Measurements from ENCODE around the gene SPOCK3. TPM values are rescaled to one million over a fixed set of nuclear protein-coding genes. Genes with fewer than 3 reads are reported as not detected.
"Not testable (repeated sequence)": the region's sequence is repeated elsewhere in the genome, so short reads cannot be mapped to it uniquely, and the experiment has no call there.

The SPOCK3 gene
- total RNA-seq, 1 experiment from 2014 or later = not detected

- in situ Hi-C loops (cut with HindIII; ENCODE audit: low pct_unique_long_range_greater_than_20kb, low sequenced_read_pairs) = no loop called here
- DNase-seq (ENCODE audit: low read depth, low spot score) = no peak
These were observed 411.9 kb downstream of the SPOCK3 start for GRCh38 chr4:166822386-166822785.

- DNase-seq (ENCODE audit: low read depth, low spot score) = no peak
- in situ Hi-C loops (cut with HindIII; ENCODE audit: low pct_unique_long_range_greater_than_20kb, low sequenced_read_pairs) = no loop called here
These were observed 417.4 kb downstream of the SPOCK3 start for GRCh38 chr4:166816890-166817289.

- DNase-seq (ENCODE audit: low read depth, low spot score) = no peak
- in situ Hi-C loops (cut with HindIII; ENCODE audit: low pct_unique_long_range_greater_than_20kb, low sequenced_read_pairs) = no loop called here
These were observed 425.9 kb downstream of the SPOCK3 start for GRCh38 chr4:166808380-166808779.

GRCh38 chr4:166802346-166802745 is 431.9 kb downstream of the SPOCK3 start:
- DNase-seq (ENCODE audit: low read depth, low spot score) = no peak
- in situ Hi-C loops (cut with HindIII; ENCODE audit: low pct_unique_long_range_greater_than_20kb, low sequenced_read_pairs) = no loop called here

GRCh38 chr4:166798126-166798525 is 436.2 kb downstream of the SPOCK3 start:
- DNase-seq (ENCODE audit: low read depth, low spot score) = no peak
- in situ Hi-C loops (cut with HindIII; ENCODE audit: low pct_unique_long_range_greater_than_20kb, low sequenced_read_pairs) = no loop called here

GRCh38 chr4:166777760-166778159 is 456.5 kb downstream of the SPOCK3 start:
- no peak for DNase-seq (ENCODE audit: low read depth, low spot score)
- in situ Hi-C loops (cut with HindIII; ENCODE audit: low pct_unique_long_range_greater_than_20kb, low sequenced_read_pairs) = no loop called here

GRCh38 chr4:166763018-166763417 is 471.3 kb downstream of the SPOCK3 start:
- in situ Hi-C loops (cut with HindIII; ENCODE audit: low pct_unique_long_range_greater_than_20kb, low sequenced_read_pairs) = no loop called here
- DNase-seq (ENCODE audit: low read depth, low spot score) = no peak

- in situ Hi-C loops (cut with HindIII; ENCODE audit: low pct_unique_long_range_greater_than_20kb, low sequenced_read_pairs) = no loop called here
- DNase-seq (ENCODE audit: low read depth, low spot score) = no peak
These were observed 492.6 kb downstream of the SPOCK3 start for GRCh38 chr4:166741742-166742141.

- in situ Hi-C loops (cut with HindIII; ENCODE audit: low pct_unique_long_range_greater_than_20kb, low sequenced_read_pairs); DNase-seq (ENCODE audit: low read depth, low spot score): not testable (repeated sequence)
These were observed 495.1 kb downstream of the SPOCK3 start for GRCh38 chr4:166739215-166739614.

GRCh38 chr4:166737430-166737829 is 496.9 kb downstream of the SPOCK3 start:
- in situ Hi-C loops (cut with HindIII; ENCODE audit: low pct_unique_long_range_greater_than_20kb, low sequenced_read_pairs) = no loop called here
- DNase-seq (ENCODE audit: low read depth, low spot score) = no peak

GRCh38 chr4:166735553-166735952 is 498.7 kb downstream of the SPOCK3 start:
- in situ Hi-C loops (cut with HindIII; ENCODE audit: low pct_unique_long_range_greater_than_20kb, low sequenced_read_pairs) = no loop called here
- DNase-seq (ENCODE audit: low read depth, low spot score) = no peak

- in situ Hi-C loops (cut with HindIII; ENCODE audit: low pct_unique_long_range_greater_than_20kb, low sequenced_read_pairs) = no loop called here
These were observed 499.5 kb downstream of the SPOCK3 start for GRCh38 chr4:166734797-166735196.

GRCh38 chr4:166733686-166734085 is 500.6 kb downstream of the SPOCK3 start:
- in situ Hi-C loops (cut with HindIII; ENCODE audit: low pct_unique_long_range_greater_than_20kb, low sequenced_read_pairs) = no loop called here
- no peak for DNase-seq (ENCODE audit: low read depth, low spot score)

More at GRCh38 chr4:166734797-166735196, 499.5 kb downstream of the SPOCK3 start:
- no peak for DNase-seq (ENCODE audit: low read depth, low spot score)

- in situ Hi-C loops (cut with HindIII; ENCODE audit: low pct_unique_long_range_greater_than_20kb, low sequenced_read_pairs) = no loop called here
- no peak for DNase-seq (ENCODE audit: low read depth, low spot score)
These were observed 507.5 kb downstream of the SPOCK3 start for GRCh38 chr4:166726832-166727231.

- in situ Hi-C loops (cut with HindIII; ENCODE audit: low pct_unique_long_range_greater_than_20kb, low sequenced_read_pairs) = no loop called here
These were observed 509.9 kb downstream of the SPOCK3 start for GRCh38 chr4:166724369-166724768.

GRCh38 chr4:166723532-166724140 is 510.7 kb downstream of the SPOCK3 start:
- DNase-seq (ENCODE audit: low read depth, low spot score) = no peak
- in situ Hi-C loops (cut with HindIII; ENCODE audit: low pct_unique_long_range_greater_than_20kb, low sequenced_read_pairs) = no loop called here

More at GRCh38 chr4:166724369-166724768, 509.9 kb downstream of the SPOCK3 start:
- no peak for DNase-seq (ENCODE audit: low read depth, low spot score)

GRCh38 chr4:166715748-166716713 is 518.3 kb downstream of the SPOCK3 start:
- in situ Hi-C loops (cut with HindIII; ENCODE audit: low pct_unique_long_range_greater_than_20kb, low sequenced_read_pairs) = not testable (repeated sequence)

GRCh38 chr4:166700592-166700991 is 533.7 kb downstream of the SPOCK3 start:
- DNase-seq (ENCODE audit: low read depth, low spot score) = no peak
- in situ Hi-C loops (cut with HindIII; ENCODE audit: low pct_unique_long_range_greater_than_20kb, low sequenced_read_pairs) = no loop called here

More at GRCh38 chr4:166715748-166716713, 518.3 kb downstream of the SPOCK3 start:
- not testable (repeated sequence) for DNase-seq (ENCODE audit: low read depth, low spot score)

GRCh38 chr4:166688835-166689234 is 545.5 kb downstream of the SPOCK3 start:
- in situ Hi-C loops (cut with HindIII; ENCODE audit: low pct_unique_long_range_greater_than_20kb, low sequenced_read_pairs) = no loop called here
- DNase-seq (ENCODE audit: low read depth, low spot score) = no peak
